Heart right ventricle (tissue), 16 donors: Measurements from ENCODE around the gene UBAP2. TPM values are rescaled to one million over a fixed set of nuclear protein-coding genes. Genes with fewer than 3 reads are reported as not detected.

ENCODE experiments used
- ATAC-seq, 8 donors: fragments of 200-7000 bp; cut with Tn5 transposase; one replicate each; pipeline ENCODE4 v1.9.1; 2020; ENCODE audit warnings: mild to moderate bottlenecking in 8 of 8, moderate library complexity in 8 of 8, moderate number of reproducible peaks in 1 of 8
- DNase-seq, 2 donors: peaks; one replicate each; pipeline ENCODE4 v3.0.0-alpha.2; 2020
- H3K27ac ChIP-seq, 10 donors: fragments of 200-600 bp; sonication (generic) in 2 of 10; one replicate each; pipeline versions ENCODE4 v1.5.0 to v1.8.0; 2020 to 2022; ENCODE audit warnings: mild to moderate bottlenecking in 3 of 10
- H3K27me3 ChIP-seq, 7 donors: fragments of 200-600 bp; one replicate each; pipeline ENCODE4 v1.8.0; 2021 to 2022; ENCODE audit warnings: mild to moderate bottlenecking in 2 of 7
- H3K36me3 ChIP-seq, 9 donors: fragments of 200-600 bp; sonication (generic) in 1 of 9; one replicate each; pipeline versions ENCODE4 v1.5.0 to v1.8.0; 2020 to 2022; ENCODE audit warnings: mild to moderate bottlenecking in 2 of 9
- H3K4me1 ChIP-seq, 9 donors: fragments of 200-600 bp; sonication (generic) in 1 of 9; one replicate each; pipeline versions ENCODE4 v1.5.0 to v1.8.0; 2020 to 2022; ENCODE audit warnings: mild to moderate bottlenecking in 4 of 9
- H3K4me3 ChIP-seq, 10 donors: fragments of 200-600 bp; sonication (generic) in 2 of 10; one replicate each; pipeline versions ENCODE4 v1.5.0 to v1.8.0; 2020 to 2022; ENCODE audit warnings: mild to moderate bottlenecking in 7 of 10, moderate library complexity in 2 of 10
- H3K9me3 ChIP-seq, 11 donors: fragments of 200-600 bp in 10 of 11; sonication (generic) in 2 of 11; one replicate each; pipeline versions ENCODE4 v1.5.0 to v1.8.0; 2013 to 2022; ENCODE audit warnings: mild to moderate bottlenecking in 2 of 11, control low read depth in 1 of 11, moderate library complexity in 1 of 11
- CTCF ChIP-seq, 9 donors: fragments of 200-600 bp; sonication (generic) in 2 of 9; IDR thresholded peaks; one replicate each; pipeline versions ENCODE4 v1.5.0 to v1.8.0; 2021 to 2022; ENCODE audit warnings: antibody characterized with exemption in 9 of 9, mild to moderate bottlenecking in 5 of 9, moderate library complexity in 1 of 9
- WGBS, 2 donors: extraction: QIAGEN DNeasy Blood & Tissue Kit; methylation state at CpG; one replicate each; pipeline ENCODE4 v1.1.7; 2013; ENCODE audit warnings: inconsistent platforms in 1 of 2; 5-methylcytosine and 5-hydroxymethylcytosine counted together
- intact Hi-C, 10 donors: fragments of 100-400 bp; cut with DNase I; formaldehyde crosslinking; loops; one replicate each; pipeline versions ENCODE4 v1.11.1 to v1.14.2; 2022
- polyA plus RNA-seq, 2 donors: library from polyadenylated mRNA; stranded (reverse); fragments of 200-250 nt; gene quantifications; one replicate each; pipeline ENCODE4 v1.2.3, GENCODE V29; 2013
- total RNA-seq, 10 donors: library from RNA; stranded (reverse); fragmentation: NEBNext Ultra II Directional in 3 of 10; extraction: Animal tissue kit (Norgen Biotek cat#: 25700) in 3 of 10; gene quantifications; one replicate each; pipeline versions ENCODE4 v1.2.1 to v1.2.4, GENCODE V29; 2021 to 2023
- donor health status: Arrhythmogenic right ventricular cardiomyopathy.
- donor health status: ischemic (EF 13 %, LVEDD 7.1; RV severe dilation, severe dysfunction).
- donor health status: healthy with polysubstance abuse.
- donor health status: DM: no; HTN: yes; CAD: no.
- donor health status: DM: no; HTN: no; CAD: no.
- donor health status: ischemic (EF 25% LVEDD 6.9; RV normal size, moderate dysfunction).
- donor health status: ischemic (EF 25% LVEDD 5.7; RV mildly dilated, moderate dysfunction).
- donor health status: healthy.
- donor health status: DM: yes; HTN: yes; CAD: no.
- donor health status: Ischemic cardiomyopathy.
- donor health status: ischemic (EF 35%, LVEDD 5.7; RV mildly dilated, moderate dysfunction).
- donor health status: nonischemic (EF 11% LVEDD 7.7; RV severe dilation, severe dysfunction).
- donor health status: DM: yes; HTN: yes; CAD: no.
- donor health status: PGD.
- donor health status: ischemic (EF 29% LVEDD 5.4; RV normal size, mild dysfunction).
- donor health status: nonischemic (EF 23%, LVEDD 6.1; RV moderate dilation, normal function).

Gene UBAP2
- total and polyA plus RNA-seq, 12 donors, result 11.7 to 36.9 (median 27.8) TPM

DNA sequence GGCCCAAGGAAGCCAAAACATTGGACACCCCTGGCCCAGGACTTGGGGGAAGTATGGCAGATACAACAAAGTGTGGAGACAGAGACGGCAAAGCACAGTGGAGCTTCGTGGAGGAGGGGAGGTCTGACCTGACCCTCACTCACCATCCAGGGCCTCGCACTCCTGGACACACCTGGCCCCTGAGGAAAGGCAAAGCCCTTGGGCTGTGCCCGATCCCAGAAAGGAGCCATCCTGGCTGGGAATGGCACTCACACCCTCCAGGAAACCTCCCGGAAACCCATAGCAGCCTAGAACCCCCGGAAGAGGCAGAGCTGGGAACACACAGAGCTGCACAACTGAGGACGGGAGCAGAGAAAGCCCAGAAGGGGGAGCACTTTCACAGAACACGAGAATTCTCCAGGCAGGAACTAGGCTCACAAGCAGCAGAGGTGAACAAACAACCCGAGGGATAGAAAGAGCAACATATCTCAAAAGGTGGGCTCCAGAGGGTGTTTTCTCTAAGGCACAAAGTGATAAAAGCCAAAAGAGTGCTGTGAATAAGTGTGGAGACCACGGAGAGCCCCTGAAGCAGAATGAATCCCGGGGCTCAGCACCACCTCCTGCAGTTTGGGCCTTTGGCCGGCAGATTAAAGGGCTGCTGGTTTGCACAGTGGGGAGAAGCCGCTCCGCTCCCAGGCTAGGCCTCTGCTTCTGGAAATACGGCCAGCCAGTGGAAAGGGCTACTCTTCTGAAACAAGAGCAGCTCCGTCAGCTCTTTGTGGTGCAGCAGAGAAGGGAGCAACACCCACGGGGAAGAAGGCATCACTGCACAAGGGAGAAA lies 123.5 kb downstream of the UBAP2 start:
- peaks cover 0 to 100% (median 60%) of the 10 kb centered on the region in 9 donors for H3K36me3 ChIP-seq
- DNase-seq, result peak in 1 of 2 donors; percentile 65
- WGBS, 2 donors, result 54 to 59% methylated on average over 17 of the region's 17 CpGs
- intact Hi-C loops, result loop anchor here in 7 of 10 donors (5.0 to 10.0 kb wide), 7 partner anchors 108 to 330 kb away; partner anchors contain the start of gene UBE2R2 (in 5 of the 7)
- ATAC-seq, result peak in 7 of 8 donors; percentile 53 to 76 (median 70)
- no peaks in the 10 kb centered on the region for H3K27me3 ChIP-seq
- H3K27ac ChIP-seq, result peak overlapping the region in 8 of 10 donors; percentile 16 to 65 (median 23)
- H3K4me1 ChIP-seq, result peaks cover 5 to 47% (median 24%) of the 10 kb centered on the region in 9 donors
- TF ChIP-seq CTCF (IDR thresholded peaks at IDR 0.05), result peak; percentile 29 to 79 (median 66)
- H3K9me3 ChIP-seq, result no peaks in the 10 kb centered on the region
- H3K4me3 ChIP-seq, result no peak overlapping the region

DNA sequence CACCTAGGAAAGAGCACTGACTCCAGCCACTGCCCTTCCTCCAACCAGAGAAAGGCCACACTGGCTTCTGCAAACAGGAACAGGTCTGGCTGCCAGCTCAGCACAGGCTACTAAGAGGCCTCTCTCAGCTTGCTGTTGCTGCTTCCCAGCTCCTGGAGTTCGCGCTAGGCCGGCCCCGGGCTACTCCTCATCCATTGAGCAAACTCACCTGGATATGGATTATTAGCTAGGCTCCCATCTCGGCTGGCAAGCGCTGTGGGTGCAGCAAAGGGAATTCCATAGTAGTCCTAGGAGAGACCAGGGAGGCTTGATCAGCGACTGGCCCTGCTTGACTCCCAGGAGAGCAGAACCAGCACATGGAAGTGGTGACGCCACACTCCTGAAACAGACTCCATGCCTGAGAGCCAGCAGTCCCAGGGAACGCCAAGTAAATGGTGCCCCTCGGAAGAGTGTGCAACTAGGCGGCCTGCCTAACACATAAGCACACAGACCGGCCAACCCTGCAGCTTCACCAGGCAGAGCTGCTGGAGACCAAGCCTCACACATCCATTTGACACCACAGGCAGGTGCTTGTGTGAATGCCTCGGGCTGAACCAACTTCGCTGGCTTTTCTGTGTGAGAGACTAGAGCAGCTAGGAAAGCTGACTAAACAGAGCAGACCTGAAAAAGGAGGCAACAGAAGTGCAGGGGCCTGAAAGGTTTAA lies 124.5 kb downstream of the UBAP2 start:
- H3K9me3 ChIP-seq, result no peaks in the 10 kb centered on the region
- H3K27me3 ChIP-seq, result no peaks in the 10 kb centered on the region
- TF ChIP-seq CTCF (IDR thresholded peaks at IDR 0.05), result no peak
- 80 to 83% methylated on average over 14 of the region's 14 CpGs for WGBS, 2 donors
- H3K27ac ChIP-seq, result peak overlapping the region in 6 of 10 donors; percentile 13 to 65 (median 28)
- DNase-seq (no peak), ATAC-seq (peak; percentile 12 to 48 (median 28))
- peaks cover 0 to 100% (median 65%) of the 10 kb centered on the region in 9 donors for H3K36me3 ChIP-seq
- H3K4me1 ChIP-seq, result peaks cover 5 to 54% (median 27%) of the 10 kb centered on the region in 9 donors
- intact Hi-C loops, result loop anchor here in 7 of 10 donors (5.0 to 10.0 kb wide), 6 partner anchors 107 to 331 kb away; partner anchors contain the start of gene UBE2R2 (in 5 of the 7)
- no peak overlapping the region for H3K4me3 ChIP-seq

- Histone ChIP-seq H3K4me1 (peaks cover 5 to 63% (median 28%) of the 10 kb centered on the region in 9 donors), H3K4me3 (no peak overlapping the region), H3K27me3 (no peaks in the 10 kb centered on the region), H3K36me3 (peaks cover 0 to 100% (median 55%) of the 10 kb centered on the region in 9 donors), H3K27ac (peak overlapping the region in 2 of 10 donors; percentile 23 to 33), H3K9me3 (no peaks in the 10 kb centered on the region)
- no peak for TF ChIP-seq CTCF (IDR thresholded peaks at IDR 0.05)
- no peak for DNase-seq
- WGBS, 2 donors, result 95 to 96% methylated on average over 4 of the region's 4 CpGs
- ATAC-seq, result no peak
- intact Hi-C loops, result loop anchor here in 7 of 10 donors (5.0 to 10.0 kb wide), 6 partner anchors 106 to 332 kb away; partner anchors contain the start of gene UBE2R2 (in 5 of the 7)
Observed at GRCh38 chr9:33923079-33923478, 125.6 kb downstream of the UBAP2 start.
